ENCODE data around the gene CLRN3.

Gene CLRN3

GRCh38 chr10:127918572-127918971 is 25.8 kb upstream of the CLRN3 start:
- no peak for DNase-seq

GRCh38 chr10:127916826-127917225 is 24.1 kb upstream of the CLRN3 start:
- DNase-seq: no peak

GRCh38 chr10:127915324-127915723 is 22.6 kb upstream of the CLRN3 start:
- DNase-seq: no peak

GRCh38 chr10:127913368-127913759 is 20.6 kb upstream of the CLRN3 start:
- DNase-seq: no peak

GRCh38 chr10:127912607-127913367 is 20.0 kb upstream of the CLRN3 start:
- no peak for DNase-seq

- no peak for DNase-seq
Measured at GRCh38 chr10:127911867-127912257, 19.1 kb upstream of the CLRN3 start.

GRCh38 chr10:127911218-127911866 is 18.6 kb upstream of the CLRN3 start:
- DNase-seq: no peak

- no peak for DNase-seq
Measured at GRCh38 chr10:127910464-127910770, 17.7 kb upstream of the CLRN3 start.

GRCh38 chr10:127909716-127910463 is 17.1 kb upstream of the CLRN3 start:
- no peak for DNase-seq

- no peak for DNase-seq
Measured at GRCh38 chr10:127908959-127909267, 16.2 kb upstream of the CLRN3 start.

- no peak for DNase-seq
Measured at GRCh38 chr10:127908106-127908958, 15.6 kb upstream of the CLRN3 start.

GRCh38 chr10:127907411-127908105 is 14.8 kb upstream of the CLRN3 start:
- DNase-seq: no peak

GRCh38 chr10:127906548-127907377 is 14.0 kb upstream of the CLRN3 start, which contains the start of gene PTPRE:
Gene PTPRE (plus strand): TSS chr10:127907103. CDS start chr10:128040882, 133,779 bp downstream.
- no peak for DNase-seq

- DNase-seq: no peak
Measured at GRCh38 chr10:127905848-127906261, 13.1 kb upstream of the CLRN3 start.

- no peak for DNase-seq
Measured at GRCh38 chr10:127905001-127905847, 12.5 kb upstream of the CLRN3 start.

GRCh38 chr10:127904311-127905000 is 11.7 kb upstream of the CLRN3 start:
- DNase-seq: no peak

- DNase-seq: no peak
Measured at GRCh38 chr10:127903789-127904188, 11.0 kb upstream of the CLRN3 start.

- DNase-seq: no peak
Measured at GRCh38 chr10:127899766-127900387, 7.1 kb upstream of the CLRN3 start.

- no peak for DNase-seq
Measured at GRCh38 chr10:127897177-127897576, 4.4 kb upstream of the CLRN3 start.

- no peak for DNase-seq
Measured at GRCh38 chr10:127896590-127896989, 3.8 kb upstream of the CLRN3 start.

Measured in NCI-H1694 (cell line).